Subcutaneous abdominal adipose tissue (tissue), 5 donors: Measurements from ENCODE around the gene WDR90.
"Not testable (repeated sequence)": the region's sequence is repeated elsewhere in the genome, so short reads cannot be mapped to it uniquely, and the experiment has no call there.

Experiments used
- H3K27ac ChIP-seq: one replicate; pipeline ENCODE4 v1.7.0; 2013; ENCODE audit warnings: low read depth, mild to moderate bottlenecking, inconsistent platforms, low read length, moderate library complexity
- H3K27me3 ChIP-seq, 5 donors: one replicate each; pipeline ENCODE4 v1.7.0; 2013; ENCODE audit warnings: low read length in 5 of 5, inconsistent platforms in 1 of 5; ENCODE audit not compliant: control insufficient read depth in 5 of 5, insufficient read depth in 4 of 5
- H3K36me3 ChIP-seq, 5 donors: one replicate each; pipeline ENCODE4 v1.7.0; 2013; ENCODE audit warnings: low read length in 5 of 5; ENCODE audit not compliant: control insufficient read depth in 5 of 5, insufficient read depth in 5 of 5
- H3K4me1 ChIP-seq, 5 donors: one replicate each; pipeline ENCODE4 v1.7.0; 2013; ENCODE audit warnings: low read length in 5 of 5, mild to moderate bottlenecking in 3 of 5, moderate library complexity in 1 of 5; ENCODE audit not compliant: control insufficient read depth in 5 of 5, insufficient read depth in 5 of 5
- H3K4me3 ChIP-seq, 5 donors: one replicate each; pipeline ENCODE4 v1.7.0; 2013; ENCODE audit warnings: low read length in 5 of 5, low read depth in 1 of 5
- H3K9ac ChIP-seq, 5 donors: one replicate each; pipeline ENCODE4 v1.7.0; 2013; ENCODE audit warnings: low read length in 5 of 5, mild to moderate bottlenecking in 4 of 5, moderate library complexity in 3 of 5
- H3K9me3 ChIP-seq, 5 donors: one replicate each; pipeline ENCODE4 v1.7.0; 2013; ENCODE audit warnings: low read length in 5 of 5; ENCODE audit not compliant: control insufficient read depth in 5 of 5
- donor health status: healthy.
- donor health status: healthy.
- donor health status: healthy.
- donor health status: healthy.
- donor health status: healthy.

Gene WDR90

DNA sequence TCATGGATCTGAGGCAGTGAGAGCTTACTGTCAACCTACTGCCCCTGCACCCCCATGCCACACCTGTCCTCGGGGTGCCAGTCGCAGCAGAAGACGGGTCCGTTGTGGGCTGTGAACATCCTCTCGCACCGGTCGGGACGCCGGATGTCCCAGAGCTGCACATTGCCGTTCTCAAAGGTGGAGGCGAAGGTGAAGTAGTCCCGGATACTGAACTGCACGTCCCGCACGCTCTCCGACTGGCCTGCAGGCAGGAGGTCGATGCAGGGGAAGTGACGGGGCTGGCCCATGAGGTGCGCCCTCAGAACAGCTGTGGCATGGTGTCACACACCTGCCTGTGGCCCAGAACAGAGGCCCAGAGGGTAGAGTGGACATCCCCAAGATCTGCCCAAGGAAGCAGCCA is 38.3 kb downstream of the WDR90 start:
- Histone ChIP-seq H3K27me3 (peaks cover 0 to 5% (median 5%) of the 10 kb centered on the region in 5 donors), H3K9me3 (no peaks in the 10 kb centered on the region), H3K27ac (no peak overlapping the region), H3K36me3 (peaks cover 0 to 24% (median 20%) of the 10 kb centered on the region in 5 donors), H3K4me3 (no peak overlapping the region), H3K9ac (no peak overlapping the region), H3K4me1 (peaks cover 6 to 59% (median 46%) of the 10 kb centered on the region in 5 donors)

DNA sequence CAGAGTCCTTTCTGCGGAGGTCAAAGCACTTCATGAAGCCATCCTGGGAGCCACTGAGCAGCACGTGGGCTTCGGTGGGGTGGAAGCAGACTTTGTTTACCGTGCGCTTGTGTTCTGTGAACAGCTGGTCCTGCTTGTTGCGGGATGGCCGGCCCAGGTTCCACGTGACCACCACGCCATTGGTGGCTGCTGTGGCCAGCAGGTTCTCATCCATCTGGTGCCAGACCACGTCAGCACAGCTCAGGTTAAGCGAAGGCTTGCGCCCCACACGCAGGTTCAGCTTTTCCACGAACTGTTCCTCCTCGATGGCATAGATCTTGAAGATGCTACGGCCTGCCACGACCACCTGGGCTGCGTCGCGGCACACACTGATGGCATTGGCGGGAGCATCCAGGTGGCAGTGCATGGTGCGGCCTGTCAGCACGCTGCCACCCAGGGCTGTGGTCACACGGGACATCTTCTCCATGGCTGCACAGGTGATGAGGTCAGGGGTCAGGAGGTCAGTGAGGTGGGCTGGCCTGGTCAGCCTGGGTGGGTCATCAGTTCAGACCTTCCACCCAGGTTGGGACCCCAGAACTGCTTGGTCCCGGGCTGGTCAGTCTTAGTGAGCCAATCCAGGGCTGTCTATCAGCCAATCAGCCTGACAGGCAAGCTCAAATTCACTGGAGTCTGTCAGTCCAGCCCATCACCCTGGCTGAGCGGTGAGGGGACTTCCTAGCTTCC is 40.2 kb downstream of the WDR90 start:
- peaks cover 6 to 43% (median 31%) of the 10 kb centered on the region in 5 donors for H3K4me1 ChIP-seq
- H3K36me3 ChIP-seq = peaks cover 0 to 16% (median 15%) of the 10 kb centered on the region in 5 donors
- H3K27me3 ChIP-seq = peaks cover 14 to 20% (median 18%) of the 10 kb centered on the region in 5 donors
- peak overlapping the region; percentile 78 to 95 (median 90) for H3K4me3 ChIP-seq
- H3K9me3 ChIP-seq = no peaks in the 10 kb centered on the region
- peak overlapping the region; percentile 70 for H3K27ac ChIP-seq
- peak overlapping the region; percentile 84 to 98 (median 97) for H3K9ac ChIP-seq

DNA sequence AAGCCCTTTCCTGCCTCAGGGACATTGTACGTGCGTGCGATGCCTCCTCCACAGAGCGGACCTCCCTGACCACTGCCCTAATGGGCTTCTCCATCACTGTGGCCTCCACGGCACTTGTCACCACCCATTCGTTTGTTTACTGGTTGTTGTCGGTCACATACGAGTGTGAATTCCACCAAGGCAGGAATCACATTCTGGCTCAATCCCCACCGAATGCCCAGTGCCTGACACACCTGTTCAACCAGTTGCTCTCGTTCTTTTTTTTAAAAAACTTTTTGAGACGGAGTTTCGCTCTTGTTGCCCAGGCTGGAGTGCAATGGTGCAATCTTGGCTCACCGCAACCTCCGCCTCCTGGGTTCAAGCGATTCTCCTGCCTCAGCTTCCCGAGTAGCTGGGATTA is 42.1 kb downstream of the WDR90 start:
- Histone ChIP-seq H3K27me3 (peaks cover 25 to 37% (median 30%) of the 10 kb centered on the region in 5 donors), H3K36me3 (peaks cover 0 to 16% (median 15%) of the 10 kb centered on the region in 5 donors), H3K4me1 (peaks cover 6 to 37% (median 29%) of the 10 kb centered on the region in 5 donors)
- not testable (repeated sequence) for H3K4me3 ChIP-seq, H3K9me3 ChIP-seq, H3K9ac ChIP-seq, H3K27ac ChIP-seq

DNA sequence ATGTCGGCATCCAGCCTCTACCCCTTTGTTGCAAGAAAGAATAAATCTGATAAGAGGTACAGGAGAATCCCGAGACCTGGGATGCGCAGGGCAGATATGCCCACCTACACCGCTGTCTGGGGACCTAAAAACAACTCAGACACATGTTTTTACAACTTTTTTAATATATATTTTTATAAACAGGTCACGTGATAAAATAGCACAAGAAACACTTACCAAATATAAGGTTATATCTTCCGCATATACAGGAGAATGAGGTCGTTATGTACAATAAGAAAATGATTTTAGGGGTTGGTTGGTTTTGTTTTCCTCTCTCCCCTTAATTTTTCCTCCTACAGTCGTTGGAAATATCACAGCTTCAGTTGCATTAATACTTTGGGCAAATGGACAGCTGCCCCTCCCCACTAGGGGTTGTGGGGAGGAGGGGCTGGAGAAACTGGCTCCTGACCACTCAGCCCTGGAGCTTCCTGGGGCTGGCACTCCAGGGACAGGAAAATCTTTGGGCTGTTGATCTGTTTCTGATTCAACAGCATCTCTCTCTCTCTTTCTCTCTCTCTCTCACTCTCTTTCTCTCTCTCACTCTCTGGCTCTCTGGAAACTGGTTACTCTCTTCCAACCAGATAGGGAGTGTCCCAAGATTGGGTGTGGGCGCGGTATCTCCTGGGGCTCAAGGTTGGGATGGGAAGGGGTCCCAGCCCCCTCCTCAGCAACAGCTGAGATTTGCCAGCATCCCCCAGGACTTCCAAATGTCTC is 43.4 kb downstream of the WDR90 start:
- Histone ChIP-seq H3K9ac (no peak overlapping the region), H3K36me3 (peaks cover 0 to 4% (median 3%) of the 10 kb centered on the region in 5 donors), H3K27ac (no peak overlapping the region), H3K4me1 (peaks cover 6 to 37% (median 29%) of the 10 kb centered on the region in 5 donors), H3K27me3 (peaks cover 28 to 45% (median 34%) of the 10 kb centered on the region in 5 donors), H3K4me3 (no peak overlapping the region), H3K9me3 (peaks cover 0 to 4% (median 0%) of the 10 kb centered on the region in 5 donors)

DNA sequence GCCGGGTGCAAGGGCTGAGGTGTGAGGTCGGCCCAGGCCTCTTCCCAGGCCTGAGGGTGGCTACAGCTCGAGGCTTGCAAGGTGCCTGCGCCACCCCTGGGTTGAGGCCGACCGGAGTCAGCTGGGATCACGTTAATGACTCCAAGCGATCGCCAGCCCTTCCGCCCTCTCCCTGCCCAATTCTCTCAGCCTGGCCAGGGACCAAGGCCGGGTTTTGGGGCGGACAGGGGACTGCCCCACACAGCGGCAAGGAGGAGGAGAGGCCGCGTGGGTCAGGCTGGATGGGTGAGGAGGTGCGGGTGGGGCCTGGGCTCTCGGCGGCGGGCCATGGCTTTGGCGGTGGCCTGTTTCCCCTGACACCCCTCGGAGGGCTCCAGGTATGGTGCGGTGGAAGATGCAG is 44.2 kb downstream of the WDR90 start:
- Histone ChIP-seq H3K4me1 (peaks cover 6 to 36% (median 29%) of the 10 kb centered on the region in 5 donors), H3K27ac (no peak overlapping the region), H3K36me3 (no peaks in the 10 kb centered on the region), H3K27me3 (peaks cover 28 to 45% (median 37%) of the 10 kb centered on the region in 5 donors), H3K9me3 (peaks cover 0 to 4% (median 0%) of the 10 kb centered on the region in 5 donors), H3K4me3 (no peak overlapping the region), H3K9ac (no peak overlapping the region)

DNA sequence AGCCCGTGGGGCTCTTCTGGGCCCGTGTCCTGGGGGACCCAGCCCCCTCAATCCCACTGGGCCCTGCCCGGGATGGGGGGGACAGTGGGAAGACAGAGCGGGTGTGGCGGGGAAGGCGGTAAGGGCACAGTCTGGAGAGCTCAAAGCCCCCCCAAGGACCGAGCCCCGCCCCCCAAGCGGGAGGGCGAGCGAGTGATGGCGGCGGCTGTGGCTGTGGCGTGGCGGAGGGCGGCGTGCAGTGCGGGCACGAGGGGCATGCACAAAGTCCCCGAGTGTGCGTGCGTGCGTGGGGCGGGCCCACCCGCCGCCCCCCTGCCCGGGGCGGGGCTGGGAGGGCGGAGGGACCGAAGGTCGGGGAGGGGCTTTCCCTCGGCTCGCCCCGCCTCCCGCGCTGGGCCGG is 44.6 kb downstream of the WDR90 start:
- Histone ChIP-seq H3K9me3 (peaks cover 0 to 4% (median 0%) of the 10 kb centered on the region in 5 donors), H3K4me1 (peaks cover 4 to 32% (median 26%) of the 10 kb centered on the region in 5 donors), H3K36me3 (no peaks in the 10 kb centered on the region), H3K9ac (no peak overlapping the region), H3K27me3 (peaks cover 28 to 45% (median 37%) of the 10 kb centered on the region in 5 donors), H3K27ac (no peak overlapping the region), H3K4me3 (no peak overlapping the region)

DNA sequence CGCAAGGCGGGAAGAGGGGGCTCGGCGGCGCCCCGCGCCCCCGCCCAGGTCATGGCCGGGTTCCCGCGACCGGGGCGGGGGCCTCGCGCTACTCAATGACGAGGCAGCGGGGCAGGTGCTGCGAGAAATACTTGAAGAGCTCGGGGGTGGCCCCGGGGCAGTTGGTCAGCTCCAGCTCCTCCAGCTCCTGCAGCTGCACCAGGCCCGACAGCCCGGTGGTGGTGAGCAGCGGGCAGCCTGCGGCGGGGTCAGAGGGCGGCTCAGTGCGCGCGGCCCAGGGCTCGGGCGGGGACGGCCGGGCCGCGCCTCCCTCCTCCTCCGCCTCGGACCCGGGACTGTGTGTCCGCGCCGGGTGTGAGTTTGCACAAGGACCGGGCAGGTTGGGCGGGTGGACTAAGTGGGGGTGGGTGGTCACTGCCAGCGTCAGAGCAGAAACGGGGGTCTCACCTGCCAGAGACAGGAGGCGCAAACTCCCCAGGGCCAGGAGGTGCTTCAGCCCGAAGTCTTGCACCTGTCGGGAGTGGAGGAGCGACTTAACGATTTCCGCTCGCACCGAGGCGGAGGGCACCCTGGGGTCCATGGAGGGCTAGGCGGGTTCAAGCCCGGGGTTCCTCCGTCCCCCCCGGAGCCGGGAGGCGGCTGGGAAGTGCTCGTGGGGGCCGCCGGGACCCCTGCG is 45.2 kb downstream of the WDR90 start:
- peaks cover 32 to 51% (median 39%) of the 10 kb centered on the region in 5 donors for H3K27me3 ChIP-seq

DNA sequence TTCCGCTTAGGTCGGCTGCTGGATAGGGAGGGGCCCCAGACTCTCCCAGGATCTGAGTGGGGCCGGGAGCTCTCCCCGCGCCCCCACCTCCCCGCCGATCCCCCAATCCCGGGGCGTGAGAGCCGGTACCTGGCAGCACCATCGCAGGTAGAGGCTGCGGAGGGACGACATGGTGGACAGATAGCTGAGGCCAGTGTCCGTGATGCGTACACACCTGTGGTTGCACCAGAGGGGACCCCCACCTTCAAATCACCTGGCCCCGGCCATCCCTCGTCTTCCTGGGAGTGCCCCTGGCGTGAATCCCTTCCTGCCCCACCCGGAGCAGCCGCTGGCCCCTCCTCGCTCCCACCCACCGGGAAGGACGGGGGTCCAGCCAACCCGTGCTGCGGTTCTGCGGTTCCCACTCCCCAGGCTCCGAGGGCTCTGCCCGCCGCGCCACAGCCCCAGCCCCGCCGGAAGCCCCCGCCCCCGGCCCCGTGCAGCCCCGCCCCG is 45.7 kb downstream of the WDR90 start:
- Histone ChIP-seq H3K4me3 (no peak overlapping the region), H3K27me3 (peaks cover 33 to 57% (median 44%) of the 10 kb centered on the region in 5 donors), H3K9me3 (peaks cover 0 to 4% (median 0%) of the 10 kb centered on the region in 5 donors), H3K9ac (no peak overlapping the region), H3K27ac (no peak overlapping the region), H3K36me3 (no peaks in the 10 kb centered on the region), H3K4me1 (peaks cover 0 to 21% (median 15%) of the 10 kb centered on the region in 5 donors)

More for the DNA sequence above, 45.2 kb downstream of the WDR90 start:
- no peak overlapping the region for H3K27ac ChIP-seq
- peaks cover 0 to 4% (median 0%) of the 10 kb centered on the region in 5 donors for H3K9me3 ChIP-seq
- no peak overlapping the region for H3K4me3 ChIP-seq
- no peaks in the 10 kb centered on the region for H3K36me3 ChIP-seq
- peaks cover 4 to 27% (median 21%) of the 10 kb centered on the region in 5 donors for H3K4me1 ChIP-seq
- no peak overlapping the region for H3K9ac ChIP-seq

DNA sequence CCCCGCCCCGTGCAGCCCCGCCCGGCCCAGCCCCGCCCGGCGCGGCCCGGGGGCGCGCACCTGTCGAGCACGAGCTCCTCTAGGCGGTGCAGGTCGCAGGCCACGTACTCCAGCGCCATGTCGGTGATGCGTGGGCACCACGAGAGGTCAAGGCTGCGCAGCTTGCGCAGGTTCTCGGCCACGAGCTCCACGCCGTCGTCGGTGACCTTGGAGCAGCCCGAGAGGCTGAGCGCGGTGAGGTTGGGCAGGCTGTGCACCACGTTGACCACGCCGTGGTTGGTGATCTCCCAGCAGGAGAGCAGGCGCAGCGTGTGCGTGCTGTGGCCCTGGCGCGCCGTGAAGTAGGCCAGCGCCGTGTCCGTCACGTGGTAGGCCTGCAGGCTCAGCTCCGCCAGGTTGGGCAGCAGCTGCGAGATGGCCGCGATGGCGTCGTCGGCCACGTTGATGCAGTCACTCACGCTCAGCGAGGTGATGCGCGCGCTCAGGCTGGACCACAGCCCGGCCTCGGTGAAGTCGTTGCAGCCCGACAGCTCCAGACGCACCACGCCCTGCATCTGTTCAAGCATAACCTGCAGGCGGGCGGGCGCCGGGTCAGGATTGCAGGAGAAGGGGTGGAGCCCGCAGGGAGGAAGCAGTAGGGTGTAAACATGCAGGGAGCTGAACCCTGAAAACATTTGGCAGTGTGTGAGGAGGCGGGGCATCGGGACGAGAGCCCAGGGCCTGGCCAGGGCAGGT is 46.4 kb downstream of the WDR90 start:
- Histone ChIP-seq H3K27ac (no peak overlapping the region), H3K9me3 (peaks cover 0 to 4% (median 0%) of the 10 kb centered on the region in 5 donors), H3K4me1 (peaks cover 0 to 15% (median 11%) of the 10 kb centered on the region in 5 donors), H3K9ac (peak overlapping the region in 1 of 5 donors; percentile 7), H3K4me3 (peak overlapping the region in 4 of 5 donors; percentile 3 to 55 (median 28)), H3K36me3 (no peaks in the 10 kb centered on the region), H3K27me3 (peaks cover 39 to 61% (median 48%) of the 10 kb centered on the region in 5 donors)
